Sigmoid colon (tissue), 7 donors: ENCODE measurements around the gene LRIT1. TPM values are rescaled to one million over a fixed set of nuclear protein-coding genes. Genes with fewer than 3 reads are reported as not detected.

Experiments
- DNase-seq: peaks from one replicate; pipeline ENCODE4 v3.0.0-alpha.2; 2019
- H3K27ac ChIP-seq, 4 donors: fragments of 200-600 bp; sonication (generic); one replicate each; pipeline ENCODE4 v1.5.1; 2016 to 2019; ENCODE audit warnings: mild to moderate bottlenecking in 1 of 4
- H3K27me3 ChIP-seq, 3 donors: fragments of 200-600 bp; sonication (generic); one replicate each; pipeline ENCODE4 v1.5.1; 2019; ENCODE audit warnings: mild to moderate bottlenecking in 1 of 3
- H3K36me3 ChIP-seq, 4 donors: fragments of 200-600 bp; sonication (generic); one replicate each; pipeline ENCODE4 v1.5.1; 2016 to 2019
- H3K4me1 ChIP-seq, 4 donors: fragments of 200-600 bp; sonication (generic); one replicate each; pipeline ENCODE4 v1.5.1; 2017 to 2019
- H3K4me3 ChIP-seq, 4 donors: fragments of 200-600 bp; sonication (generic); one replicate each; pipeline ENCODE4 v1.5.1; 2017 to 2019; ENCODE audit warnings: mild to moderate bottlenecking in 2 of 4, moderate library complexity in 1 of 4
- H3K9me3 ChIP-seq, 4 donors: fragments of 200-600 bp in 3 of 4; sonication (generic) in 3 of 4; one replicate each; pipeline versions ENCODE4 v1.5.1 to v1.6.1; 2013 to 2019
- CTCF ChIP-seq, 4 experiments: fragments of 450-650 bp in 3 of 4; fragments of 200-600 bp in 1 of 4; IDR thresholded peaks; one replicate each; pipeline ENCODE4 v1.5.1; 2016 to 2019; ENCODE audit warnings: antibody characterized with exemption in 4 of 4, mild to moderate bottlenecking in 3 of 4, moderate library complexity in 2 of 4
- POLR2AphosphoS5 ChIP-seq, 4 donors: sonication (generic); formaldehyde crosslinking; IDR thresholded peaks; one replicate each; pipeline ENCODE4 v1.6.1; 2017; ENCODE audit warnings: antibody characterized with exemption in 4 of 4
- WGBS, 2 donors: extraction: QIAGEN DNeasy Blood & Tissue Kit; methylation state at CpG; one replicate each; pipeline ENCODE4 v1.1.7; 2013; 5-methylcytosine and 5-hydroxymethylcytosine counted together
- intact Hi-C: fragments of 100-400 bp; cut with DNase I; formaldehyde crosslinking; loops from one replicate; pipeline ENCODE4 v1.15.1; 2023
- polyA plus RNA-seq, 3 donors: library from polyadenylated mRNA; stranded (reverse); fragments of 200-250 nt; gene quantifications; one replicate each; pipeline ENCODE4 v1.2.3, GENCODE V29; 2013
- total RNA-seq, 4 donors: library from RNA; depleted of rRNA; stranded (reverse); fragments of >200 nt; gene quantifications; one replicate each; pipeline ENCODE4 v1.1.0, GENCODE V29; 2016
- donor health status: healthy with polysubstance abuse.
- donor health status: Bipolar disorder and iron deficiency.
- donor health status: healthy.

LRIT1 gene
- total and polyA plus RNA-seq, 7 donors = not detected

- intact Hi-C loops = no loop called here
- H3K36me3 ChIP-seq = no peaks in the 10 kb centered on the region
- H3K4me1 ChIP-seq = no peaks in the 10 kb centered on the region
- TF ChIP-seq POLR2AphosphoS5 (IDR thresholded peaks at IDR 0.05) = no peak
- TF ChIP-seq CTCF (IDR thresholded peaks at IDR 0.05) = no peak
- peaks cover 0 to 4% (median 0%) of the 10 kb centered on the region in 3 donors for H3K27me3 ChIP-seq
- H3K4me3 ChIP-seq = no peak overlapping the region
- DNase-seq = no peak
- no peaks in the 10 kb centered on the region for H3K9me3 ChIP-seq
- H3K27ac ChIP-seq = no peak overlapping the region
- WGBS, 2 donors = 84 to 88% methylated on average over 5 of the region's 5 CpGs
Measured at GRCh38 chr10:84181631-84182030, 59.7 kb downstream of the LRIT1 start.

Other genes starting within 250 kb of the LRIT1 start
- 100 to 1,000 TPM; 140 to 212 (median 186) TPM for gene GHITM, start 102.0 kb downstream of the LRIT1 start, total RNA-seq
- gene GHITM, start 102.0 kb downstream of the LRIT1 start, polyA plus RNA-seq = 100 to 1,000 TPM; 277 to 618 (median 342) TPM
- gene GPR15LG, start 67.7 kb downstream of the LRIT1 start, total RNA-seq = not detected
- gene GPR15LG, start 67.7 kb downstream of the LRIT1 start, polyA plus RNA-seq = 100 to 1,000 TPM; 293 to 652 (median 324) TPM
- gene CDHR1, start 47.0 kb downstream of the LRIT1 start, total RNA-seq = 1 to 10 TPM in 1 of 4 donors, under 1 TPM in 3; 0.27 to 3.0 (median 0.34) TPM
- 10 to 100 TPM in 1 of 3 donors, 1 to 10 TPM in 2; 2.4 to 26.6 (median 6.2) TPM for gene CDHR1, start 47.0 kb downstream of the LRIT1 start, polyA plus RNA-seq
- not detected for gene LRIT2, start 16.0 kb downstream of the LRIT1 start, total RNA-seq
- gene LRIT2, start 16.0 kb downstream of the LRIT1 start, polyA plus RNA-seq = under 1 TPM in 1 of 3 donors, not detected in 2; 0.03 TPM
- gene RGR, start 3.5 kb upstream of the LRIT1 start, total RNA-seq = 1 to 10 TPM in 2 of 4 donors, under 1 TPM in 1, not detected in 1; 0.82 to 3.6 (median 1.4) TPM
- gene RGR, start 3.5 kb upstream of the LRIT1 start, polyA plus RNA-seq = not detected
- gene CCSER2, start 87.0 kb upstream of the LRIT1 start, total RNA-seq = 100 to 1,000 TPM in 1 of 4 donors, 10 to 100 TPM in 3; 83.2 to 101 (median 91.2) TPM
- gene CCSER2, start 87.0 kb upstream of the LRIT1 start, polyA plus RNA-seq = 10 to 100 TPM; 10.2 to 11.5 (median 10.4) TPM